Measurements from ENCODE around the gene AMFR. TPM values are rescaled to one million over a fixed set of nuclear protein-coding genes. Genes with fewer than 3 reads are reported as not detected.
"Not testable (repeated sequence)": the region's sequence is repeated elsewhere in the genome, so short reads cannot be mapped to it uniquely, and the experiment has no call there.

Gene AMFR
- polyA plus RNA-seq, 1 donor from 2014 or later, result 58.7 TPM

DNA sequence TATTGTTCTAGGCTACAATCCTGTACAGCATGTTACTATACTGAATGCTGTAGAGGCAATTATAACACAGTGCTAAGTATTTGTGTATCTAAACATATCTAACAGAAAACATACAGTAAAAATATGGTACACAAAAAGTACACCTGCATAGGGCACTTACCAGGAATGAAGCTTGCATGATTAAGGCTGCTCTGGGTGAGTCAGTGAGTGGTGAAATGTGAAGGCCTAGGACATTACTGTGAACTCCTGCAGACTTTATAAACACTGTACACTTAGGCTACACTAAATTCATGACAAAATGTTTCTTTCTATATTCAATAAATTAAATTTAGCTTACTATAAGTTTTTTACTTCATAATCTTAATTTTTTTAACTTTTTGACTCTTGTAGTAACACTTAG, 37.1 kb downstream of the AMFR start:
- Mint-ChIP-seq H3K4me1 (peaks cover 0 to 2% (median 2%) of the 10 kb centered on the region in 3 donors), H3K27ac (no peak overlapping the region), H3K36me3 (peaks cover 3% of the 10 kb centered on the region), H3K9me3 (peaks cover 0 to 1% (median 0%) of the 10 kb centered on the region in 3 donors), H3K4me3 (no peak overlapping the region), H3K27me3 (no peaks in the 10 kb centered on the region)

DNA sequence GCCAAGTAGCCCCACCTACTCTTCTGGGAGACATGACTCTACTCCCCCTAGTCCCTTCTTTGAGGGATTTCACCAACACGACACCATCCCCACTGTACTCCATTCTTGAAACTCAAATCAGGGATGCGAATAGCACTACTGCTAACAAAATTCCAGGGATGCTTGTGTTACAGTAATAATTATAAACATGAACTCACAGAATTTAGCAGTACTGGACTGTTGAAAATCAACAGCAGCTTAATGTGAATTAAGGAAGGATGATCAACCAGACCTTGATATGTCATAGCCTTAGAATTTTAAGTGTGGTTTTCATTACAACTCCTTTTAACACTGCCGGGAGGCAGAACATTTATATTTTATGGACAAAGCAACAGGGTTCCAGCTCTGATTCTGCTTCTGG, 37.9 kb downstream of the AMFR start:
- Mint-ChIP-seq H3K9me3 (peaks cover 0 to 2% (median under 1%) of the 10 kb centered on the region in 3 donors), H3K4me3 (no peak overlapping the region), H3K27ac (no peak overlapping the region), H3K36me3 (peaks cover 7% of the 10 kb centered on the region), H3K4me1 (peaks cover 0 to 2% (median under 1%) of the 10 kb centered on the region in 3 donors), H3K27me3 (no peaks in the 10 kb centered on the region)

DNA sequence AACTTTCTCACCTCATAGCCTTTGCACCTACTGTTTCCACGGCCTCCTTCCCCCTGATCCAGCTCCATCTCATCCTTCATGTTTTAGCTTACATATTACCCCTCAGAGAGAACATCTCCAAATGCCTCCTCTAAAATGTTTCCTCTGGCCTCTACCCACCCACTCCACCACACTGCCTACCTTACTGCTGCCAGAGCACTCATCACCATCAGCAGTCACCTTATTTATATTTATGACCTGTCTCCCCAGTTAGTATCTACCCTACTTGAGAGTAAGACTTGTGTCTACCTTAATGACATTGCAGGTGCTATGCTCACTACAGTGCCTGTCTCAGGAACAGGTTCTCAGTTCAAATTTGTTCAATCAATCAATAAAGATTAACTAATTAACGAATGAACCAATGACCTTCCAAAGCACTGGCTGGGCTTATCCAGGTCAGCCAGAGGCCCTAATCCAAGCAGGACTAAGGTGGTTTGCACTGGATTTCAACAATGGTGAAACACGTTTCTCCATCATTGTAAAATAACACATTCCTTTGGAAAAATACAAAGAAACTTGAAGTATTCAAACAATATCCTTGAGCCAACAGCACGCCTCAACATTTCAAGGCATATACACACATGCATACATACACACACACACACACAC, 41.1 kb downstream of the AMFR start:
- H3K4me3 Mint-ChIP-seq, result no peak overlapping the region
- H3K36me3 Mint-ChIP-seq, result peaks cover 27% of the 10 kb centered on the region
- H3K4me1 Mint-ChIP-seq, result no peaks in the 10 kb centered on the region
- no peaks in the 10 kb centered on the region for H3K27me3 Mint-ChIP-seq
- H3K27ac Mint-ChIP-seq, result no peak overlapping the region
- H3K9me3 Mint-ChIP-seq, result peaks cover 0 to 12% (median 7%) of the 10 kb centered on the region in 3 donors

DNA sequence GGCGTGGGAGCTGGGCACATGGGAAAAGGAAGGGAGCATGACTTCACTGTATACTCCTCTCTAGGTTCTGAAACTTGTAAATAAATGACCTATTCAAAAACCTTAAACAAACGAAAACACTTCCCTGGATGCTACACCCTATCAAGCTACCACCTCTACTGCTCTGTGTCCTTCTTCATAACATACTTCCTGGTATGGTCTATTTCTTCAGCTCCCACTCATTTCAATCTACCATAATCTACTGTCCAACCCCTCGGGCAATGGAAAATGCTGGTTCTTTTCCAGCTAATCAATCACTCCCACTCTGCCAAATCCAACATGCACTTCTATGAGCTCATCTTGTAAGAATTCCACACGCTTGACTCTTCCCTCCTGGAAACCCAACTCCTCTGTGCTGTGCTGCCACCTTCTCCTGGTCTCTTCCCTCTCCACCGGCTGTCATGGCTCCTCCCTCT, 42.4 kb downstream of the AMFR start:
- H3K27me3 Mint-ChIP-seq, result no peaks in the 10 kb centered on the region
- H3K4me1 Mint-ChIP-seq, result peaks cover 0 to 5% (median 5%) of the 10 kb centered on the region in 3 donors
- no peak overlapping the region for H3K4me3 Mint-ChIP-seq
- peaks cover 29% of the 10 kb centered on the region for H3K36me3 Mint-ChIP-seq
- H3K9me3 Mint-ChIP-seq, result peaks cover 0 to 12% (median 7%) of the 10 kb centered on the region in 3 donors
- peak overlapping the region in 2 of 3 donors; percentile 21 to 64 for H3K27ac Mint-ChIP-seq

DNA sequence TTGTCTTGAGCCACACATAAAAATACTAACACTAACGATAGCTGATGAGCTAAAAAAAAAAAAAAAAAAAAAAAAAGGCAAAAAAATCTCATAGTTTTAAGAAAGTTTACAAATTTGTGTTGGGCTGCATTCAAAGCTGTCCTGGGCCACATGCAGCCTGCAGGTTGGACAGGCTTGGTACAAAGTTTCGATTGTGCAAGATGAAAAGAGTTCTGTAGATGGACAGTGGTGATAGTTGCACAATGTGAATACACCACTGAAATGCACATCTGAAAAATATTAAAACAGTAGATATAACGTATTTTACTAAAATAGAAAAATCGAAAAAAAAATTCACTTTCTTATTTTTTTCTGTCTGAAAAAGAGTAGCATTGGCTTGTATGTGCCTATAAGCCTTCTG, 42.9 kb downstream of the AMFR start:
- peaks cover 30% of the 10 kb centered on the region for H3K36me3 Mint-ChIP-seq
- H3K9me3 Mint-ChIP-seq, result peaks cover 0 to 12% (median 7%) of the 10 kb centered on the region in 3 donors
- no peaks in the 10 kb centered on the region for H3K27me3 Mint-ChIP-seq
- no peak overlapping the region for H3K4me3 Mint-ChIP-seq
- peak overlapping the region in 1 of 3 donors; percentile 21 for H3K27ac Mint-ChIP-seq
- peaks cover 0 to 9% (median 8%) of the 10 kb centered on the region in 3 donors for H3K4me1 Mint-ChIP-seq

DNA sequence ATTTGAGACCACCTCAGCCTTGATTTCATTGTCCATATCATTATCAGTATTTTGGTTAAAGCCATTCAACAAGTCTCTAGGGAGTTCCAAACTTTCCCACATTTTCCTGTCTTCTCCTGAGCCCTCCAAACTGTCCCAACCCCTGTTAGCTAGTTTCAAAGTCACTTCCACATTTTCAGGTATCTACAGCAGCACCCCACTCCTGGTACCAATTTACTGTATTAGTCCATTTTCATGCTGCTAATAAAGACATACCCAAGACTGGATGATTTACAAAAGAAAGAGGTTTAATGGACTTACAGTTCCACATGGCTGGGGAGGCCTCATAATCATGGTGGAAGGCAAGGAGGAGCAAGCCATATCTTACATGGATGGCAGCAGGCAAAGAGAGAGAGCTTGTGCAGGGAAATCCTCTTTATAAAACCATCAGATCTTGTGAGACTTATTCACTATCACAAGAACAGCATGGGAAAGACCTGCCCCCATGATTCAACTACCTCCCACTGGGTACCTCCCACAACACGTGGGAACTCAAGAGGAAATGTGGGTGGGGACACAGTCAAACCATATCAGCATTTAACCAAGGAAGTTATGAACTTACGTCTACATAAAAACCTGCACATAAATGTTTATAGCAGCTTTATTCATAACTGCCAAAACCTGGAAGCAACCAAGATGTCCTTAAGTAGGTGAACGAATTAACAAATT, 44.4 kb downstream of the AMFR start:
- H3K27me3 Mint-ChIP-seq, H3K4me3 Mint-ChIP-seq: not testable (repeated sequence)
- Mint-ChIP-seq H3K9me3 (peaks cover 0 to 12% (median 7%) of the 10 kb centered on the region in 3 donors), H3K4me1 (peaks cover 5 to 13% (median 11%) of the 10 kb centered on the region in 3 donors), H3K36me3 (peaks cover 32% of the 10 kb centered on the region), H3K27ac (peak overlapping the region in 1 of 3 donors; percentile 81)

DNA sequence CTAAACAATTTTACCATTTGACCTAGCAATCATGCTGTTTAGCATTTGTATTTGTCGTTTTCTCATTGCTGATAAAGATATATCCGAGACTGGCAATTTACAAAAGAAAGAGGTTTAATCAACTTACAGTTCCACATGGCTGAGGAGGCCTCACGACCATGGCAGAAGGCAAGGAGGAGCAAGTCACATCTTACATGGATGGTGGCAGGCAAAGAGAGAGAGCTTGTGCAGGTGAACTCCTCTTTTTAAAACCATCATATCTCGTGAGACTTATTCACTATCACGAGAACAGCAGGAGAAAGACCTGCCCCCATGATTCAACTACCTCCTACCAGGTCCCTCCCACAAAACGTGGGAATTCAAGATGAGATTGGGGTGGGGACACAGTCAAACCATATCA, 46.3 kb downstream of the AMFR start:
- H3K27me3 Mint-ChIP-seq, H3K27ac Mint-ChIP-seq, H3K4me3 Mint-ChIP-seq: not testable (repeated sequence)
- Mint-ChIP-seq H3K36me3 (peaks cover 32% of the 10 kb centered on the region), H3K9me3 (peaks cover 0 to 12% (median 7%) of the 10 kb centered on the region in 3 donors), H3K4me1 (peaks cover 5 to 14% (median 13%) of the 10 kb centered on the region in 3 donors)

DNA sequence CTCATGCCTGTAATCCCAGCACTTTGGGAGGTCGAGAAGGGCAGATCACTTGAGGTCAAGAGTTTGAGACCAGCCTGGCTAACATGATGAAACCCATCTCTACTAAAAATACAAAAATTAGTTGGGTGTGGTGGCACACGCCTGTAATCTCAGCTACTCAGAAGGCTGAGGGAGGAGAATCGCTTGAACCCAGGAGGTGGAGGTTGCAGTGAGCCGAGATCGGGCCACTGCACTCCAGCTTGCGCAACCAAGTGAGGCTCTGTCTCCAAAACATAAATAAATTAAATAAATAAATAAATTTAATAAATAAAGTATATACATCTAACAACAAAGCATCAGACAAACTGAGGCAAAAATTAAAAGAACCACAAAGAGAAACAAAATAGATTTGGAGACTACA, 49.6 kb downstream of the AMFR start:
- H3K9me3 Mint-ChIP-seq, H3K27me3 Mint-ChIP-seq, H3K4me3 Mint-ChIP-seq, H3K27ac Mint-ChIP-seq: not testable (repeated sequence)
- Mint-ChIP-seq H3K4me1 (peaks cover 5 to 18% (median 13%) of the 10 kb centered on the region in 3 donors), H3K36me3 (peaks cover 14% of the 10 kb centered on the region)

DNA sequence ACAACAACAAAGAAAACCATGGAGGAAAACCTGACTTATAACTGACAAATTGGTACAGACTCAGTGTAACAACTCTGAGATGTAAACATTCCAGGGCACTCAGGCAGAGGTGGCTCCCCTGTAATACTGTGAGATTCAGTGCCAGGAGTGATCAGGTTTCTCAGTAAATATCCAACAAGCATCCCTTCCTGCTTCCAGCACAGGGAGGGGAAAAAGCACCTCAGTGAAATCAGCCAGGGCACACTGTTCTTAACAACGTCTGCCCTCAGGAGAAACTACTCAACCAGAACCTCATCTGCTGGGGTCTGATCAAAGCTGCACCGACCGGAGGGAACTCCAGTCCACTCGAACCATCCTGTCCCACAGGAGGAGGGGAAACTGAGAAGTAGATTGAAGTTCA, 52.3 kb downstream of the AMFR start:
- Mint-ChIP-seq H3K36me3 (peaks cover 6% of the 10 kb centered on the region), H3K4me1 (peaks cover 5 to 14% (median 8%) of the 10 kb centered on the region in 3 donors)

DNA sequence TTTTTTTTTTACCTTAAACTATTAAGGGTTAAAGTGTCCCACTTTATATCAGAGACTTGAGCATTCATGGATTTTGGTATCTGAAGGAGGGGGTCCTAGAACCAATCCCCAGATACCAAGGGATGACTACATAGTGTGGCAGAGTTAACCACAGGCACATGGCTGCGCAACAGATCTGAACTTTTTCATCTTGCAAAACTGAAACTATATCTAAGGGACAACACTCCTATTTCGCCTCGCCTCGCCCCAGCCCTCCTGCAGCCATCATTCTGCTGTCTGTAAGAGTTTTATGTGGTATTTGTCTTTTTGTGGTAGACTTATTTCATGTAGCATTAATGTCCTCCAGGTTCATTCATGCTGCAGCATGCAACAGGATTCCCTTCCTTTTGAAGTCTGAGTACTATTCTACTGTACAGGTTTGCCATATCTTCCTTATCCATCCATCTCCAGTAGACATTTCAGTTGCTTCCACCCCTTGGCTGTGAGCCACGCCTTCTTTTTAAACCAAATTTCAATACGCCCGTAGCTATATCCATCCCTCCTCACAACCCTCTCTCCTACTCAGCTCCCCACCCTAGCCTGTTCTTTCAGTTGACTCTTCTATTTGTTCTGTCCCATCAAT, 53.2 kb downstream of the AMFR start:
- Mint-ChIP-seq H3K4me1 (peaks cover under 1 to 7% (median 2%) of the 10 kb centered on the region in 3 donors), H3K36me3 (peaks cover 3% of the 10 kb centered on the region), H3K4me3 (no peak overlapping the region), H3K27ac (peak overlapping the region in 1 of 3 donors; percentile 6), H3K27me3 (no peaks in the 10 kb centered on the region), H3K9me3 (no peaks in the 10 kb centered on the region)

More for the DNA sequence above, 52.3 kb downstream of the AMFR start:
- Mint-ChIP-seq H3K4me3 (no peak overlapping the region), H3K27ac (no peak overlapping the region), H3K27me3 (no peaks in the 10 kb centered on the region), H3K9me3 (no peaks in the 10 kb centered on the region)

DNA sequence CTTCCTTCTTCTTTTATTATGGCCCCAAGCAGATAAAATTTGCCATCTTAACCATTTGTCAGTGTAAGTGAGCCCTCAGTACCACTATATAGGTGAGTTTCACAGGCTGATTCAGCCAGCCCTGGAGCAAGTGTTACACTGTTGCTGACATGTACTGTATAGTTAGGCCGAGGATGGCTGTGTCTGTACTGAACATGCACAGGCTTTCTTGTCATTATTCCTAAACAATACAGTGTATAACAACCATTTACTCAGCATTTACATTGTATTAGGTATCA, 53.7 kb downstream of the AMFR start:
- Mint-ChIP-seq H3K9me3 (no peaks in the 10 kb centered on the region), H3K36me3 (peaks cover 3% of the 10 kb centered on the region), H3K4me1 (peaks cover 0 to 7% (median 0%) of the 10 kb centered on the region in 3 donors), H3K27me3 (no peaks in the 10 kb centered on the region), H3K27ac (peak overlapping the region in 1 of 3 donors; percentile 6), H3K4me3 (no peak overlapping the region)

DNA sequence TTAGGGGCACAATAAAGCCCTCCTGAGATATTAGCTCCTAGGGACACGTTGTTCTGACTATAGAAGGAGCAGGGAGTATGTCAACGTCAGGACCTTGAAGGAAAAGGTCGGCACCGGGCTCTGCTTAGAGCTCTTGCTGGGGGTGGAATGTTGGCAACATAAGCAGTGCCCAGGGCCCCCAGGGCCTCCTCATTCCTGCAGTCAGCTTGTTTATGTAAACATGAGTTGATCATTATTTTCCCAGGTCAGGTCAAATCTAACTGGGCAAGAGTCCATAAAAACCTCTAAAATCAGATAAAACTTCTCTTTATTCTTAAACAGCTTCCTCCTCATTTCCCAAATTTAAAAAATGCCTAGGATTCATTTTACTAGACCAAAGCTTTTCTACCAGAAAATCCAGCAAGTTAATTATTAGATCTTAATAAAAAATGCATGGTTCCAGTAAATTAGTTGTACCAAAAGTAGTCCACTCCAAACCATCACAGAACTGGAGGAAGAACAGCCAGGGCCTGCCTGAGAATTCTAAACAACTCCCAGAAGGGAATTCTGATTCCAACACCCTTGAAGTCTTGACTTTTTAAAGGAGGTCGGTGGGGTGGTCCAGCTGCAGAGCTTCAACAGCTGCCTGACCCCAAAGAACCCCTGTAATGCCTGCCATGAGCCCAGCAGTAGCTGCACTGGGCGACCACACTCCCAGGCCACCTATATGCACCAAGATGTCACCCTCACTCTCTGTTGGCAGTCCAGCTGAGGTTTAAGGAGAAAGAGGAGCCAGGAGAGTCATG, 54.3 kb downstream of the AMFR start:
- Mint-ChIP-seq H3K27ac (peak overlapping the region in 2 of 3 donors; percentile 6 to 16), H3K4me3 (no peak overlapping the region), H3K27me3 (no peaks in the 10 kb centered on the region), H3K4me1 (peaks cover 0 to 7% (median 0%) of the 10 kb centered on the region in 3 donors), H3K36me3 (peaks cover 3% of the 10 kb centered on the region), H3K9me3 (no peaks in the 10 kb centered on the region)

DNA sequence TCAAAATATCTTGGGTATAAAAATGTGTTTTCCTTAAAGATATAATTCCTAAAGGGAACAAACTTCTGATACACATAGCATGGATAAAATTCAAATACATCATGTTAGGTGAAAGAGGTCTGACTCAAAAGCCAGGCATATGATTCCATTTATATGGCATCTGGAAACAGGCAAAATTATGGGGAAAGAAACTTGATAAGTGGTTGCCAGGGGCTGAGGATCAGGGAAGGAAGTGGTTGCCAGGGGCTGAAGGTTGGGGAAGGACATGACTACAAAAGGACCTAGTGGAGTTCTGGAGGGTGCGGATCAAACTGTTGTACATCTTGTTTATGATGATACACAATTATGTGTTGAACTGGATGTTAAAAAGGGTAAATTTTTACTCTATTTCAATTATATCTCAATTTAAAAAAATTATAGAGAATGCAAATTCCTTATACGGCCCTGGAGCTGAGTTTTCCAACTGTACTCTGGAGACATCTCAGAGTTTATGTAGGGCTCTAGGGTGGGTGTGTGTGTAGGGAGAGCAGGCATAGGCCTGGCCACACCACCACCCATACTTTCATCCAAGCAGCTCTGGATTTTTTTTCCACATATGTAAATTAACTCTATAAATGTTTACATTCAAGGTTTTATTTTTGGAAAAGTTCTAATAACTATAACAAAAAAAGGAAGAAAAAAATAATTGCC, 55.0 kb downstream of the AMFR start:
- Mint-ChIP-seq H3K4me3 (no peak overlapping the region), H3K4me1 (peaks cover 0 to 5% (median 0%) of the 10 kb centered on the region in 3 donors), H3K27ac (peak overlapping the region in 1 of 3 donors; percentile 17), H3K36me3 (peaks cover 3% of the 10 kb centered on the region), H3K9me3 (no peaks in the 10 kb centered on the region), H3K27me3 (no peaks in the 10 kb centered on the region)

DNA sequence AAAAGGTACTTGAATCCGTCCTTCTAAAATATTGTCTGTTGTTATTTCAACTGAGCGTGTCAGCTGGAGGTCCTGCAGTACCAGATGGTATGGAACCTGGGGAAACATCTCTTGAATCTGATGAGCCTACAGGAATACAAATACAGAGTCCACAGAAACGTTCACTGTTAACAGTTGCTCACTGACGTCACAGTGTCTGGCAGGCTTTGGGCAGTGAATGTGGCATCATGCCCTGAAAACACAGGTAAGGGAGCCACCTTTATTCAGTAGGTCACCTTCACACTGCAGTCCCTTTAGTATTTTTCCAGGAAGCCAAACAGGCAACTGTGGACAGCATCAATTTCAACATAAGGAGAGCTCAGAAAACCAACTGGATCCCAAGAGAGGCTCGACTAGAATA, 56.1 kb downstream of the AMFR start:
- no peaks in the 10 kb centered on the region for H3K9me3 Mint-ChIP-seq
- H3K4me3 Mint-ChIP-seq, result no peak overlapping the region
- H3K27ac Mint-ChIP-seq, result no peak overlapping the region
- peaks cover 3% of the 10 kb centered on the region for H3K36me3 Mint-ChIP-seq
- H3K27me3 Mint-ChIP-seq, result no peaks in the 10 kb centered on the region
- peaks cover 0 to 5% (median 0%) of the 10 kb centered on the region in 3 donors for H3K4me1 Mint-ChIP-seq
